Panc1 (cell line): ENCODE measurements around the gene TMEM236. TPM values are rescaled to one million over a fixed set of nuclear protein-coding genes. Genes with fewer than 3 reads are reported as not detected.
A peak's percentile ranks its signal among the peaks of the same experiment; 100 is the strongest.

Experiments used
- ATAC-seq: fragments of 200-7000 bp; cut with Tn5 transposase; 2 replicates; pipeline ENCODE4 v1.9.1; 2020; ENCODE audit warnings: mild to moderate bottlenecking, moderate library complexity
- BruUV-seq: library from RNA; stranded (reverse); fragments of 400-500 nt; replicated peaks from 2 replicates; lab custom pipeline; 2021; lab: Mats Ljungman, UMichigan
- CTCF ChIA-PET: fragments of 300-600 bp; sonication (Branson Sonifier 250); formaldehyde crosslinking; loops from one replicate; lab custom pipeline; 2022; ENCODE audit warnings: antibody characterized with exemption; lab: Charles Lee
- POLR2A ChIA-PET: fragments of 300-600 bp; sonication (Branson Sonifier 250); formaldehyde crosslinking; loops from one replicate; lab custom pipeline; 2022; ENCODE audit warnings: antibody characterized with exemption; lab: Charles Lee
- DNase-seq: peaks from one replicate; pipeline ENCODE4 v3.0.0-alpha.2; 2010; ENCODE audit warnings: low read depth, low spot score
- H3K27ac ChIP-seq: 2 replicates; pipeline ENCODE4 v1.5.1; 2011; ENCODE audit warnings: mild to moderate bottlenecking, low read length, inconsistent platforms
- H3K27me3 ChIP-seq: fragments of 200-500 bp; sonication (Bioruptor generic); 2 replicates; pipeline ENCODE4 v1.6.0; 2014; ENCODE audit warnings: low read length, inconsistent platforms; ENCODE audit not compliant: control insufficient read depth, insufficient read depth
- H3K36me3 ChIP-seq: fragments of 200-500 bp; sonication (Bioruptor generic); 2 replicates; pipeline ENCODE4 v1.5.1; 2014; ENCODE audit warnings: inconsistent platforms, mild to moderate bottlenecking, low read length, moderate library complexity; ENCODE audit not compliant: control insufficient read depth, insufficient read depth
- H3K4me1 ChIP-seq: 2 replicates; pipeline ENCODE4 v1.5.1; 2011; ENCODE audit warnings: inconsistent platforms, mild to moderate bottlenecking, low read length, moderate library complexity; ENCODE audit not compliant: control insufficient read depth, insufficient read depth
- H3K4me3 ChIP-seq, 2 experiments: 2 replicates each; pipeline ENCODE4 v1.5.1; 2011 to 2012; ENCODE audit warnings: low read depth in 2 of 2, low read length in 2 of 2, mild to moderate bottlenecking in 2 of 2, inconsistent platforms in 1 of 2, moderate library complexity in 1 of 2
- H3K9me3 ChIP-seq: fragments of 200-500 bp; sonication (Bioruptor generic); 2 replicates; pipeline ENCODE4 v1.5.1; 2014; ENCODE audit warnings: low read depth, mild to moderate bottlenecking, inconsistent platforms, low read length, moderate library complexity; ENCODE audit not compliant: control insufficient read depth, insufficient read depth
- CTCF ChIP-seq: fragments of 450-650 bp; IDR thresholded peaks from 2 replicates; pipeline ENCODE4 v1.5.1; 2017; ENCODE audit warnings: mild to moderate bottlenecking
- POLR2AphosphoS5 ChIP-seq: IDR thresholded peaks from 2 replicates; pipeline ENCODE4 v1.6.1; 2012; ENCODE audit warnings: mild to moderate bottlenecking, low read depth, low read length, moderate library complexity
- REST ChIP-seq, 2 experiments: IDR thresholded peaks; 2 replicates each; pipeline ENCODE4 v1.6.1; 2011 to 2012; ENCODE audit warnings: low read depth in 2 of 2, control low read depth in 1 of 2, low read length in 1 of 2, mild to moderate bottlenecking in 1 of 2, moderate library complexity in 1 of 2; ENCODE audit not compliant: insufficient read depth in 1 of 2
- SIN3A ChIP-seq: IDR thresholded peaks from 2 replicates; pipeline ENCODE4 v1.6.1; 2012; ENCODE audit warnings: low read depth, mild to moderate bottlenecking, low read length, moderate library complexity, borderline replicate concordance; ENCODE audit not compliant: insufficient read depth
- TCF7L2 ChIP-seq: IDR thresholded peaks from 2 replicates; pipeline ENCODE4 v1.6.1; 2011; ENCODE audit warnings: mild to moderate bottlenecking, low read depth, low read length, inconsistent platforms
- in situ Hi-C: cut with HindIII; loops from 2 replicates; pipeline ENCODE4 v1.10.0; 2016; ENCODE audit warnings: low sequenced_read_pairs, low pct_unique_long_range_greater_than_20kb
- intact Hi-C: fragments of 100-400 bp; cut with micrococcal nuclease; formaldehyde crosslinking; loops from one replicate; pipeline ENCODE4 v1.10.0; 2022; ENCODE audit not compliant: unreplicated experiment
- total RNA-seq: library from RNA; stranded (reverse); gene quantifications from one replicate; pipeline ENCODE4 v1.2.1, GENCODE V29; 2021; ENCODE audit not compliant: unreplicated experiment

TMEM236 gene
- total RNA-seq, 1 experiment from 2014 or later, result 0.05 TPM

- ChIA-PET POLR2A (no interaction called here), CTCF (interaction anchor here (1.0 kb wide), 1 partner anchor 38 kb away, joined by 3 read pairs; no protein-coding TSS in a partner anchor)
- intact Hi-C loops (no loop called here), in situ Hi-C loops (no loop called here)
- TF ChIP-seq REST (IDR thresholded peaks at IDR 0.05; ENCODE audit: insufficient read depth in 1 of 2, low read depth in 2 of 2, low read length in 1 of 2) (no peak), CTCF (no peak), TCF7L2 (no peak), POLR2AphosphoS5 (no peak), SIN3A (no peak)
- DNase-seq, result no peak
- H3K27me3 ChIP-seq, result no peaks in the 10 kb centered on the region
- ATAC-seq, result no peak
- no peaks in the 10 kb centered on the region for H3K36me3 ChIP-seq
- peak overlapping the region in 1 of 2 experiments; percentile 1; a peak in 1 of 4 replicates for H3K4me3 ChIP-seq
- no TSS peak for BruUV-seq
- H3K27ac ChIP-seq, result peak overlapping the region; percentile 79
- peaks cover 35% of the 10 kb centered on the region for H3K4me1 ChIP-seq
- no peaks in the 10 kb centered on the region for H3K9me3 ChIP-seq
Measured at GRCh38 chr10:17783751-17784150, 31.8 kb downstream of the TMEM236 start.

- no peak for DNase-seq
- no TSS peak for BruUV-seq
- peaks cover 39% of the 10 kb centered on the region for H3K4me1 ChIP-seq
- no peaks in the 10 kb centered on the region for H3K36me3 ChIP-seq
- no peak for ATAC-seq
- peak overlapping the region; percentile 79 for H3K27ac ChIP-seq
- intact Hi-C loops, result no loop called here
- no peak overlapping the region for H3K4me3 ChIP-seq
- ChIA-PET CTCF (no interaction called here), POLR2A (no interaction called here)
- no peaks in the 10 kb centered on the region for H3K27me3 ChIP-seq
- TF ChIP-seq SIN3A, result no peak
- TF ChIP-seq CTCF, result no peak
- no peak for TF ChIP-seq POLR2AphosphoS5
- TF ChIP-seq TCF7L2, result no peak
- TF ChIP-seq REST (IDR thresholded peaks at IDR 0.05; ENCODE audit: insufficient read depth in 1 of 2, low read depth in 2 of 2, low read length in 1 of 2), result no peak
- in situ Hi-C loops, result no loop called here
- no peaks in the 10 kb centered on the region for H3K9me3 ChIP-seq
Measured at GRCh38 chr10:17784688-17785087, 32.7 kb downstream of the TMEM236 start.
